HT1080 (cell line): ENCODE data around the gene HFE. TPM values are rescaled to one million over a fixed set of nuclear protein-coding genes. Genes with fewer than 3 reads are reported as not detected.

Experiments
- DNase-seq: peaks from one replicate; pipeline ENCODE4 v3.0.0-alpha.2; 2015; ENCODE audit warnings: low read depth
- total RNA-seq: library from RNA; depleted of rRNA; stranded (reverse); fragments of >200 nt; shearing (Covaris generic); gene quantifications from 2 replicates; pipeline ENCODE4 v1.2.3, GENCODE V29; 2014; rRNA removed

HFE gene
- total RNA-seq, 1 experiment from 2014 or later: 3.4 TPM

- DNase-seq: no peak
Observed at GRCh38 chr6:26131618-26132017, 44.4 kb downstream of the HFE start.

- DNase-seq: no peak
Observed at GRCh38 chr6:26133730-26134129, 46.5 kb downstream of the HFE start.

- DNase-seq: no peak
Observed at GRCh38 chr6:26136321-26136720, 49.1 kb downstream of the HFE start.

- no peak for DNase-seq
Observed at GRCh38 chr6:26140254-26140966, 53.2 kb downstream of the HFE start.

- no peak for DNase-seq
Observed at GRCh38 chr6:26140967-26141294, 53.7 kb downstream of the HFE start.

GRCh38 chr6:26141378-26141904 lies 54.2 kb downstream of the HFE start:
- DNase-seq: no peak

- DNase-seq: no peak
Observed at GRCh38 chr6:26142026-26142425, 54.8 kb downstream of the HFE start.

Other genes starting within 250 kb of the HFE start
- not detected in 2 replicates for gene SLC17A3, start 213.2 kb upstream of the HFE start, total RNA-seq
- not detected in 2 replicates for gene SLC17A2, start 156.7 kb upstream of the HFE start, total RNA-seq
- 3.8 and 4.3 TPM in 2 replicates for gene TRIM38, start 124.6 kb upstream of the HFE start, total RNA-seq